GM12891 (cell line): ENCODE data around the gene BDNF.

ENCODE experiments used
- PAX5 ChIP-seq: IDR thresholded peaks from 2 replicates; pipeline ENCODE4 v1.6.1; 2011; ENCODE audit warnings: low read length, moderate library complexity, mild to moderate bottlenecking; ENCODE audit not compliant: insufficient read depth, severe bottlenecking
- POLR2A ChIP-seq: IDR thresholded peaks from 2 replicates; pipeline ENCODE4 v1.6.1; 2011; ENCODE audit warnings: low read depth, low read length, control low read depth
- POLR2AphosphoS5 ChIP-seq: IDR thresholded peaks from 2 replicates; pipeline ENCODE4 v1.6.1; 2011; ENCODE audit warnings: low read depth, low read length, control low read depth
- SPI1 ChIP-seq: IDR thresholded peaks from 2 replicates; pipeline ENCODE4 v1.6.1; 2011; ENCODE audit warnings: low read depth, low read length, control low read depth
- TAF1 ChIP-seq: IDR thresholded peaks from 2 replicates; pipeline ENCODE4 v1.6.1; 2011; ENCODE audit warnings: low read depth, low read length, control low read depth

GRCh38 chr11:27650988-27651387, 49.3 kb downstream of the BDNF start:
- TF ChIP-seq POLR2A: no peak
- TF ChIP-seq POLR2AphosphoS5: no peak
- TF ChIP-seq TAF1: no peak
- no peak for TF ChIP-seq PAX5
- no peak for TF ChIP-seq SPI1
